SU-DHL-6 (cell line): Measurements from ENCODE around the gene CD207.

Experiments
- H2AFZ ChIP-seq: fragments of 200-600 bp; sonication (generic); 2 replicates; pipeline ENCODE4 v1.6.1; 2014; ENCODE audit warnings: low read depth, mild to moderate bottlenecking, moderate library complexity, mixed read lengths, antibody characterized with exemption, low read length; ENCODE audit not compliant: severe bottlenecking
- H3F3A ChIP-seq: fragments of 200-600 bp; shearing (Covaris generic); 2 replicates; pipeline ENCODE4 v1.6.0; 2016; ENCODE audit warnings: antibody characterized with exemption, mild to moderate bottlenecking; ENCODE audit not compliant: insufficient read depth
- H3K27ac ChIP-seq: fragments of 200-600 bp; sonication (generic); 2 replicates; pipeline ENCODE4 v1.5.1; 2016; ENCODE audit warnings: low read depth, mild to moderate bottlenecking, low read length, moderate library complexity, mixed read lengths
- H3K27me3 ChIP-seq: fragments of 200-600 bp; sonication (generic), shearing (Covaris generic); 2 replicates; pipeline ENCODE4 v1.6.0; 2014; ENCODE audit warnings: mild to moderate bottlenecking, low read length
- H3K36me3 ChIP-seq: fragments of 200-600 bp; sonication (generic); 2 replicates; pipeline ENCODE4 v1.6.1; 2014; ENCODE audit warnings: mild to moderate bottlenecking, low read length, mixed read lengths
- H3K4me2 ChIP-seq: fragments of 300-600, 200-600 bp; shearing (Covaris generic), sonication (generic); 2 replicates; pipeline ENCODE4 v1.6.0; 2014; ENCODE audit warnings: low read length, low read depth, mild to moderate bottlenecking; ENCODE audit not compliant: poor library complexity, severe bottlenecking
- H3K4me3 ChIP-seq: fragments of 200-600 bp; sonication (generic); 2 replicates; pipeline ENCODE4 v1.5.1; 2014; ENCODE audit warnings: antibody characterized with exemption, low read length, mild to moderate bottlenecking, mixed read lengths; ENCODE audit not compliant: insufficient read depth, poor library complexity, severe bottlenecking
- H3K79me2 ChIP-seq: fragments of 200-600 bp; sonication (generic); 2 replicates; pipeline ENCODE4 v1.6.1; 2014; ENCODE audit warnings: mild to moderate bottlenecking, low read length, moderate library complexity; ENCODE audit not compliant: insufficient read depth
- H3K9ac ChIP-seq: fragments of 200-600 bp; sonication (generic); 2 replicates; pipeline ENCODE4 v1.7.0; 2014; ENCODE audit warnings: mild to moderate bottlenecking, low read length
- H3K9me2 ChIP-seq: fragments of 200-600 bp; sonication (generic); replicated peaks from 2 replicates; pipeline ENCODE4 v1.6.1; 2014; ENCODE audit warnings: low read length; ENCODE audit not compliant: insufficient read depth
- H3K9me3 ChIP-seq: fragments of 200-600 bp; sonication (generic); 2 replicates; pipeline ENCODE4 v1.6.1; 2014; ENCODE audit warnings: low read length, mixed read lengths; ENCODE audit not compliant: insufficient read depth
- H4K20me1 ChIP-seq: fragments of 200-600 bp; sonication (generic); 2 replicates; pipeline ENCODE4 v1.6.1; 2014; ENCODE audit warnings: low read depth, mild to moderate bottlenecking, antibody characterized with exemption, low read length, moderate library complexity, mixed read lengths
- CTCF ChIP-seq: fragments of 200-600 bp; sonication (generic); IDR thresholded peaks from one replicate; pipeline ENCODE4 v1.5.1; 2017; ENCODE audit warnings: antibody characterized with exemption, mild to moderate bottlenecking, low read length, moderate library complexity; ENCODE audit not compliant: insufficient read depth, poor library complexity, severe bottlenecking
- EZH2phosphoT487 ChIP-seq: fragments of 200-600 bp; sonication (generic), shearing (Covaris generic); conservative IDR thresholded peaks from 2 replicates; pipeline ENCODE4 v1.6.1; 2018; ENCODE audit warnings: mild to moderate bottlenecking, antibody characterized with exemption, low read length, moderate library complexity, mixed read lengths

The CD207 gene

DNA sequence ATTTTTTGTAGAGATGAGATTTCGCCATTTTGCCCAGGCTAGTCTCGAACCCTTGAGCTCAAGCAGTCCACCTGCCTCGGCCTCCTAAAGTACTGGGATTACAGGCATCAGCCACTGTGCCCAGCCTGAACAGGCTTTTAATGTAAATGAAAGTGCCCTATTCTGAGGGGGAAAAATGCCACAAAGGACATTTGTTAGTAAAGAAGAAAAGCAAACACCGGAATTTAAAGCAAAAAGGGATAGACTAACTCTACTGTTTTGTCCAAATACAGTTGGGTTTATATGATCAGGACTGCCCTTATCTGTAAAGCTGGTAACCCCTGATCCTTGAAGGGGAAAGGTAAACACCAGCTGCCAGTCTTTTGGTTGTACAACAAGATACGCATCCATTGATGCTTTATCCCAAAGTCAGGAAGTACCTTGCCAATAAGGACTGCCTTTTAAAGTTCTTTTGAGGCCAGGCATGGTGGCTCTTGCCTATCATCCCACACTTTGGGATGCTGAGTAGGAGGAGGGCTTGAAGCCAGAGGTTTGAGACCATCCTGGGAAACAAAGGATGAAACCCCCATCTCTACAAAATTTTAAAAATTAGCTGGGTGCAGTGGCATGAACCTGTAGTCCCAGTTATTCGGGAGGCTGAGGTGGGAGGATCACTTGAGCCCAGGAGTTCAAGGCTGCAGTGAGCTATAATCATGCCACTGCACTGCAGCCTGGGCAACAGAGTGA, 28.4 kb downstream of the CD207 start:
- H3K4me3 ChIP-seq = no peak overlapping the region
- H3K36me3 ChIP-seq = no peaks in the 10 kb centered on the region
- H2AFZ ChIP-seq = no peak overlapping the region
- no peak overlapping the region for H3K4me2 ChIP-seq
- H3K9me2 ChIP-seq = no peaks in the 10 kb centered on the region
- no peaks in the 10 kb centered on the region for H3K27me3 ChIP-seq
- H3K9ac ChIP-seq = no peak overlapping the region
- no peaks in the 10 kb centered on the region for H3K79me2 ChIP-seq
- H3K9me3 ChIP-seq = no peaks in the 10 kb centered on the region
- H4K20me1 ChIP-seq = no peaks in the 10 kb centered on the region
- TF ChIP-seq CTCF (no peak), EZH2phosphoT487 (no peak)
- no peaks in the 10 kb centered on the region for H3F3A ChIP-seq
- H3K27ac ChIP-seq = no peak overlapping the region

DNA sequence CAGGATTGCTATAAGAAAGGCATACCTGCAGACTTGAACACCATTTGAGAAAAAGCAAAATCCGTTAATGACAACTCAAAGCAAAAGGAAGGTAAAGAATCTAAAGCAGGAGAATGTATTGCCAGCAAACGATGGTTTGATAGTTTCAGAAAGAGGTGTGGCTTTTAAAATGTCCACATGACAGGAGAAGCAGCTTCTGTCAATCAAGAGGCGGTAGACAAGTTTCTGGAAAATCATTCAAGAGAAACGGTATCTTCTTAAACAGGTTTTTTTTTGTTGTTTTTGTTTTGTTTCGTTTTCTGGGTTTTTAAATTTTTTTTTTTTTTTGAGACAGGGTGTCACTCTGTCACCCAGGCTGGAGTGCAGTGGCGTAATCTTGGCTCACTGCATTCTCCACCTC, 29.0 kb downstream of the CD207 start:
- Histone ChIP-seq H4K20me1 (no peaks in the 10 kb centered on the region), H3K79me2 (no peaks in the 10 kb centered on the region), H3K4me3 (no peak overlapping the region), H3K9me3 (no peaks in the 10 kb centered on the region), H3K9ac (no peak overlapping the region), H3K9me2 (no peaks in the 10 kb centered on the region), H3K36me3 (no peaks in the 10 kb centered on the region), H2AFZ (no peak overlapping the region), H3F3A (no peaks in the 10 kb centered on the region), H3K27ac (no peak overlapping the region), H3K4me2 (no peak overlapping the region), H3K27me3 (no peaks in the 10 kb centered on the region)
- no peak for TF ChIP-seq EZH2phosphoT487
- TF ChIP-seq CTCF = no peak

- Histone ChIP-seq H3K9me2 (no peaks in the 10 kb centered on the region), H2AFZ (no peak overlapping the region), H3K4me3 (no peak overlapping the region), H3K79me2 (no peaks in the 10 kb centered on the region), H3K9ac (no peak overlapping the region), H3F3A (no peaks in the 10 kb centered on the region), H3K4me2 (no peak overlapping the region), H4K20me1 (no peaks in the 10 kb centered on the region), H3K36me3 (no peaks in the 10 kb centered on the region), H3K9me3 (no peaks in the 10 kb centered on the region), H3K27me3 (no peaks in the 10 kb centered on the region), H3K27ac (no peak overlapping the region)
- TF ChIP-seq EZH2phosphoT487 = no peak
- TF ChIP-seq CTCF = no peak
Observed at GRCh38 chr2:70806013-70806412, 29.6 kb downstream of the CD207 start.
